NCI-H128 (cell line): ENCODE results near the gene CFAP46.
"Not testable (repeated sequence)": the region's sequence is repeated elsewhere in the genome, so short reads cannot be mapped to it uniquely, and the experiment has no call there.

Experiments used
- DNase-seq: peaks from one replicate; lab custom pipeline; 2025; ENCODE audit not compliant: unreplicated experiment; lab: John Stamatoyannopoulos, UW

Gene CFAP46

GRCh38 chr10:132777441-132777840 is 164.9 kb downstream of the CFAP46 start:
- no peak for DNase-seq

DNA sequence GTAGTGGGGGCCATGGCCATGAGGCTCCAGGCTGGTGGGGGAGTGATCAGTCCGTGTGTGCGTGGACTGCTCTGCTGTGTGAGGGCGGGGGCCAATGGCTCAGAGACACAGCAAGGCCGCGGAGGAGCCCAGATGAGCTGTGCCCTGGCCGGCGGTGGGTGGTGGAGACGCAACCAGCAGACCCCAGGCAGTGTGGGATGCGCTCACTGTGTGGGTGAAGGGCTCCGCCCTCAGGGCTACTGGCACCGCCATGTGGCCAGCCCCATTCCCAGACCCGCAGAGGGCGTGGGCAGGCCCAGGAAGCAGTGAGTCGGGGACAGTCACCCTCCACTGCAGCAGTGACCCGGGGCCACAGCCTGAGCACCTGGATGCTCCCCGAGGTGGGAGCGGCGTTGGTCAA is 165.5 kb downstream of the CFAP46 start:
- DNase-seq, result no peak

DNA sequence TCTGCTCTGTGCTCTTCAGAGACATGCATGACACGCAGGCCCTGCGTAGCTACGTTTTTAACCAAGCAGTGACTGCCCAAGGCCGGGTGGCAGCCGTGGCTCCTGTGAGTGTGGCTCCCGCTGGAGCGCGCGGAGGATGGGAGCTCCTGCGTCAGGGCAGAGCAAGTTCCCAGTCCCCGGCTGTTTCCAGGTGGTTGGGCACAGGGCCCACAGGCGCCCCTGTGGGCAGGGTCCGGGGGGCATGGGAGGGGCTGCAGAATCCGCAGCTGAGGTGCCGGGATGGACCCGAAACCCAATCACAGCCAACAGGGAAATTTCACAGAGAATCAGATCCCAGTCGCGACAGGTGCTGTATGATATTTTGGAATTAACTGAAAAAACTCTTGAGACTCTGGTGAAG is 166.2 kb downstream of the CFAP46 start:
- no peak for DNase-seq

DNA sequence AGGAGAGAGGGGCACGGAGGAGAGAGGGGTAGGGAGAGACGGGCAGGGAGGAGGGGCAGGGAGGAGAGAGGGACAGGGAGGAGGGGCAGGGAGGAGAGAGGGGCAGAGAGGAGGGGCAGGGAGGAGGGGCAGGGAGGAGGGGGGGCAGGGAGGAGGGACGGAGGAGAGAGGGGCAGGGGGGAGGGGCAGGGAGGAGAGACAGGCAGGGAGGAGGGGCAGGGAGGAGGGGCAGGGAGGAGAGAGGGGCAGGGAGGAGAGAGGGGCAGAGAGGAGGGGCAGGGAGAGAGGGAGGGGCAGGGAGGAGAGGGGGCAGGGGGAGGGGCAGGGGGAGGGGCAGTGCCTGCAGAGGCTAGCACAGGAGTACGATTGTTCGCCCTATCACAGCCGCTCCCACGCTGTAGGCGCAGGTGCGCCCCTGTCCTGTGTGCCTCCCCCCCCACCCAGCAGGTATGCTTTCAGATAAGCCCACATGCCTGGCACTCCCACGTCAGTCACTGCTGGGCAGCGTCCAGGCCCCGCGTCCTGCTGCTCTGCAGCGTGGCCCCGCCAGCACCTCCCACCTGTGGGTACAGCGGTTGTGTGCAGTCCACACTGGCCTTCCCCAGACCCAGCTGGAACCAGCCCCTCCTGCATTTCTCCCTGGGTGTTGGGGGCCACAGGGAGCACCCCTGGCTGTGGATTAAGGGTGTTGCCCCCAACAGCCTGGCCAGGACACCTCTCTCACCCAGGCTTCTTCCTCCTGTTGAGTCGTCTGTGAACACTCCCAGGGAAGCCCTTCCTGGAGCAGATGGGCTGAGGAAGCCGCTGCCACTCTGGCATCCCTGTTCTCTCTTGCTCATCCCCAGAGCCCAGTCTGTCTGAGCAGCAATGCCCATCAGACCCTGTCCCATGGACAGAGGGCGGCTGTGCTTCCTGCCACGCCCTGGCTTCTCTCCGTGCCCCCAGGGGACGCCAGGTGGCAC is 167.2 kb downstream of the CFAP46 start:
- DNase-seq, result peak; percentile 36

DNA sequence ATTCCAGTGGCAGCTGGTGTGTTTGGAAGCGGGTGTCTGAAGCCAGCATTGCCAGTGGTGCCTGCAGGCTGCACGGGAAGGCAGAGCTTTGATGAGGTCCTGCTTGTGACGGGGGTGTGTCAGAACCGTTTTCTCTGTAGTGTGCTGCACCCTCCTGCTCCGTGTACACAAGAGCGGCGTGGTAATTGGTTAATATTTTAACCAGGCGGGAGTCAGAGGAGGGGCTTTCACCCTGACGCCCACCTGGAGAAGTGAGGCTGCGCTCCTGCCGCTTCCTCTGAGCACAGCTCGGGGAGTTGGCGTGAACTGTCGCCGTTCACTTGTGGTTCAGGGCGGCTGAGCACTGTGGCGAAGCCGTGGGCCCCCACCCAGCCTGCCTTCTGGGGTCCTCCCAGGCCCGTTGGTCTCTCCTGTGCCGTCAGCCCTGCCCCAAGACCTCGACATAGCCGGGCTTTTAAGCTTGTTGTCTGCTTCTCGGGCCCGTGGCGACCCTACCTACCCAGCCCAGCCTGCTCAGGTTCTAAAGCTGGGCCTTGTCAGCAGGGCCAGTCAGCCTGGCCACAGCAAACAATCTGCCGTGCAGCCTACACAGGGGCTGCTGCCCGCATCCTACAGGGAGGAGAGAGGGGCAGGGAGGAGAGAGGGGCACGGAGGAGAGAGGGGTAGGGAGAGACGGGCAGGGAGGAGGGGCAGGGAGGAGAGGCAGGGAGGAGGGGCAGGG is 168.0 kb downstream of the CFAP46 start:
- no peak for DNase-seq

GRCh38 chr10:132772816-132773215 is 169.6 kb downstream of the CFAP46 start:
- DNase-seq, result not testable (repeated sequence)

DNA sequence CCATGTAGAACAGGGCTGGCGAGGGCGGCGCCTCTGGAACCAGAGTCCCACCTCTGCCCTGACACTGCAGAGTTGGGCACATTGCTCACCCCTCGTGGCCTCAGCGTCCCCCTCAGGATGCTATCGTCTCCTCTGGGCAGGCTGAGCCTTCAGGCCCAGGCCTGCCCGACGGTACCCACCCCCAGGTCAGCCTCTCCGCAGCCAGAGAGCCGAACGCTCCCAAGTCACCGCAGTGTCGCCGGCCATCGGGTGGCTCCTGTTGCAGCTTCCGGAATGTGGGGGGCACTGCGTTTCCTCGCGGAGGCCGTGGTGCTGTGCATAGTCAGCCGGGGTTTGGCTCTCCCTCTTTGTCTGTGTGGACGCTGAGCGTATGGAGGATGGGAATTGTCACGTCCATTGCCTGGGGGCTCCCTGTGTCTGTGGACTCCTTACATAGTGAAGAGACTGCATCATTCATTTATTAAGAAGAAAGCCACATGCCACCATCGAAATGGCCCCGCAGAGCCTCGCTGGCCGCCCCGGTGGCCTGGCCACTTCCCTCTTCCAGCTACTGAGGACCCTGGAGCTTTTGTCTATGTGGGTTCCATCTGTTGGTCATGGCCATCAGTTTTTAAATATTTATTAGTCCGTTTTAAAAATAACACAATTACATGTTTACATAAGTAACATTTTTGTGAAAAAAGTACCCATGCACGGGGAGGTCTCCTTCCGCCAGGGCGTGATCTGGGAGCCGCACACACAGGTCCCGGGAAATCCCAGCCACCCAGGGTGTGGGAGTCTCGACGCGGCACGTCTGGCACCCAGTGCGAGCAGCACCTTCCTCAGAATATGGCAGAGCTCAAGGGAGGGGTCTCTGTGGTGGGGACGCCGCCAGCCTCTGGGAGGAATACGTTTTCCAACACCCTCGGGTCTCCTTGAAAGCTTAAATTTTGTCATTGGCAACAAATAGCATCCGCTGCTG is 172.0 kb downstream of the CFAP46 start:
- no peak for DNase-seq

GRCh38 chr10:132768346-132769248 is 173.8 kb downstream of the CFAP46 start:
- no peak for DNase-seq

DNA sequence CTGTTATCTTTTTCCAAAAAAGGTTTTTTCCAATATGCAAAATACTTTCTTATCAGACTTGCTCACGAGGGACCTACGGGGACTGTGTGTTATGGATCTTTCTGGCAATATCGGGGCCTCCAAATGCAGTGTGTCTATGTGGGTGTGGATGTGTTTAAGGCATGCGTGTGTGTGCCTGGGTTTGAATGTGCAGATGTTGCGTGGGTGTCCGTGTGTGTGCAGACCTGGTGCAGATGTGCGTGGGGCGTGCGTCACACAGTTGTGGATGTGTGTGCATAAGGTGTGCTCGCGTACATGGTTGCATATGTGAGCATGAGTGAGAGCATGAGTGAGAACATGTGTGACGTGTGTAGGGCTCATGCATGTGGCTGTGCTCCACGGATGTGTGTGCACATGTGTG is 176.1 kb downstream of the CFAP46 start:
- DNase-seq, result no peak

DNA sequence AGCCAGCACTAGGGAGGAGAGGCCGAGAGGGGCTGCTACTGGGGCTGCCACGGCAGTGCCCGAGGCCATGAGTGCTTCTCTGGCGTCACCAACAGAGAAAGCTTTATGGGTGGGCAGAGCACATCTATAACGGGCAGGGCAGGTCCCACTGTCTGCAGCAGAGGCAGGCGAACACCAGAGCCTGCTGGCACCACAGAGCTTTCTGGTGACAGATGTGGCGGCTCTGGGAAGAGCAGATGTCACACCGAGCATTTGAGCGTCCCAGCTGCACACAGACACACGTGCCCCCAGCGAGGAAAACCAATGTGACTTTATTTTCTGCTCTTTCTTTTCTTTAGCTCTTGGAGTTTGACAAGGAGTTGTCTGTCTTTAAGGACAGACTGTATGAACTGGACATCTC is 176.9 kb downstream of the CFAP46 start:
- no peak for DNase-seq

- DNase-seq, result no peak
These were observed 178.3 kb downstream of the CFAP46 start for GRCh38 chr10:132764108-132764507.

GRCh38 chr10:132763545-132763944 is 178.8 kb downstream of the CFAP46 start:
- no peak for DNase-seq

DNA sequence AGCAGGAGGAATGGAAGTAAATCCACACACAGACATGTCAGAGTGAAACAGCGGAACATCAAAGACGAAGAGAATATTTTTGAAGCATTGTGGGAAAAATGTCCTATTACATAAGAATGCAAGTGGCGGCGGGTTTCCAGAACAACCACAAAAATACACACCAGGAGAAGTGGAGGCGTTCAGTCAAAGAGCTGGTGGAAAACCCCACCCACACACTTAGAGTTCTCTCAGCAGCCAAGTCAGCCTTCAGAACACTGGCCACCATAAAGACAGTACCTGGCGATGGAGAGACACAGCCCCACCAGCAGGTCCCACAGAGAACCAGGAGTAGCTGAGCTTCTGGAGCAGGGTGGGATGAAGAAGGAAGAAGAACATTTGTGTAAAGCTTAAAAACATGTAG is 180.1 kb downstream of the CFAP46 start:
- no peak for DNase-seq

GRCh38 chr10:132761395-132762060 is 180.8 kb downstream of the CFAP46 start:
- no peak for DNase-seq

DNA sequence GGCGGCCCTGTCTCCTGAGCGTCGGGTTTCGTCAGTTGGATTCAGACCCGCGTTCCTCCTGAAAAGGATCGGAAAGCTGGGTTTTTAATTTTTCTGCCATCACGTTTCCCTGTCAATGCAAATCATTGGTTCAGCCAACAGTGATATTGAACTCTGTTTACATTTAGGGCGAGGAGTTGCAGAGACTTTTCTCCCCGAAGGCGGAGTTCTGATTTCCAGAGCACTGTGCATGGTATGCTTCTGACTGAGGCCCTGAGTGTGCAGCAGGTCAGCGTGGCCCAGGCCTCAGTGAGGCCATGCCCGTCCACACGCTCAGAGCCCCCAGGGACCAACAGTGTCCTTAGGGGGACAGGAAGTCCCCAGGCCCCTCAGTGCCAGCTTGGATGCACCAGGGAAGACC is 183.5 kb downstream of the CFAP46 start:
- no peak for DNase-seq
